Activated gamma-delta T cell treated with anti-CD3 and anti-CD28 coated beads, Interleukin-2, amount 50 U/mL, for 16 hours (primary cell): ENCODE results near the gene TAS1R2.

Experiments
- DNase-seq: peaks from one replicate; pipeline ENCODE4 v3.0.0-alpha.2; 2020; ENCODE audit warnings: low read depth

TAS1R2 gene

DNA sequence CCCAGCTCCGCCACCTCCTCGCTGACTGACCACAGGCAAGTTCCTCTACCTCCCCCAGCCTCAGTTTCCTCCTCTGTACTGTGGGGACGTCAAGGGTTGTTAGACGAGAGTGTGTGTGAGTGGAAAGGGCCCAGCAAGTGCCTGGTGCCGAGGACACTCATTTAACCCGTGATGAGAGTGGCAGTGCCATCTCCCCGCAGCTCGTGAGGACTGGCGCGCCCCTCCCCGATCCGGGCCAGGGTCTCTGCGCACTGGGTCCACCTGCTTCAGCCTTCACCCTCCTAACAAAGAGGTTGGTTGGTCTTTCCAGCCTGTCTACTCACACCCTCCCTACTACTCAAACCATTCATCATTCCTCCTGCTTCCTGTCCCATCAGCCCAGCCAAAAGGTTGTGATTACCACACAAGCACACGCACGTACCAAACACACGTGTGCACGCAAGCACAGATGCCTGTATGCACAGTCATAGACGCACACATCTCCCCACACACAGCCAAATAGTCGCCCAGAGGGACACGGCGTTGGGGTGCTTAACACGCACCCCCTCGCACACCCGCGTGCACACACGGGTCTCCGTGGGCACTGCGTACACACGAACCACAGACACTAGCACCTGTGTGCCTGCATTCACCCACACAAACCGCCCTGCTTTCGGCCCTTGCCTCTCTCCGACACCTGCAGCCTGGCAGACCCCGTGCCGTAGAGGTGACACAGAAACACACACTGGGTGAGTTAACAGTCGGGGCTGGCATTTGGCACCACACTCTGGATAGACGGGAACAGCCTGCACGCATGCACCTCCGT lies 39.3 kb downstream of the TAS1R2 start:
- DNase-seq, result no peak

DNA sequence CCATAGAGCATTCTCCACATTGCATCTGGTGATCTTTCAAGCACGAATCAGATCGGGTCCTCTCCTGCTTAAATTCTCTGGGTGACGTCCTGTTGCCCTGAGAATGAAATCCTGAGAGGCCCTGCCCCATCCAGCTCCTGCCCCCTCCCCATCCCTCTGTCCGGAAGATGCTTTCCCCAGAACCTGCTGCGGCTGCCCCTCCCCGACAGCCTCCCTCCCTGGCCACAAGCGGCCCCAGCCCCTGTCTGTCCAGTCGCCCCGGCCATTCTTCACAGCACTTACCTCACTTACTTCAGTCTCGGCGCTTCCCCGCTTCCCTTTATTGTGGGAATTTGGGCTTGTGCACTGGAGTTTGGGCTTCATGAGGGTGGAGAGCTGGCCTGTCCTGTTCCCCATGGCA lies 40.3 kb downstream of the TAS1R2 start:
- no peak for DNase-seq

DNA sequence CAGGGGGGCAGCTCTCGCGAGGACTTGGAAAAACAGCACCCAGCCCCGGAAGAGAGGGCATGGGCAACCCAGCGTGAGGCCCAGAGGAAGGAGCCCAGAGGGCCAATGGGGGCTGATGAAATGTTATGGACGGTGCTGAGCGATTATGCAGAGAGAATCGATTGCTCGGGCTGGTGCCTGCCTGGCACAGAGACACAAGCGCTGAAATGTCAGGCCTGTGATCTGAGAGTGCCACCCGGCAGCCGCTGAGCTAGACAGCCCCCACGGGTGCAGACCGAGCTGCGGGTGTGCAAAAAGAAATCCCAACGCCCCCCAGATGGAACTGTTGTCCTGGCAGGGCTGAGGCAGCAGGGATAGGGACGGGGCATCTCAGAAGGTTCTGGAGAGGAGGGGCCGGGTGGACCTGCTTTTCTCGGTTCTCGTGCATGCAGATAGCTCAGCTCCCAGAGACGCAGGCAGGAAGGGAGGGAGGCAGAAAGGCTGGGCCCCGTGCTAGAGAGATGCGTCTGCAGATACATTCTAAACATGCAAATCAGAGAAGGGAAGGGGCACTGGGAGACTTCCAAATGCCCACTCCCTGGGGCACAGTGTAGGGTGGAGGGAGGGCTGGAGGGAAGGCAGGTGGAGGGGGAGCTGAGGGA lies 41.5 kb downstream of the TAS1R2 start:
- DNase-seq, result no peak

DNA sequence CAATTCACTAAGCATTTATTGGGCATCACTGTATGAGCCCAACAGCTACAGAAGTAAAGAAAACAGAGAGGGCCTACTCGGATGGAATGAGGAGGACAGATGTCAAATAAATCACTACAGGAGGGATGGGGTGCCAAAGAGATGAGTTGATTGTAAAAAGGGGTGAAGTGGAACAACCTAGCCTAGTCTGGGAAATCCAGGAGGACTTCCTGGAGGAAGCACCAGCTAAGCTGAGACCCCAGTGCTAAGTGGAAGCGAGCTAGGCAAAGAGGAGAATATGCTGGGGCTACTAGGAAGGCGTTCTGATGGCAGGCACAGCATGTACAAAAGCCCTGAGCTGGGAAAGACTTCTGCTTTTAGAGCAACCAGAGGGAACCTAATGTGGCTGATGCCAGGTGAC lies 42.1 kb downstream of the TAS1R2 start:
- DNase-seq, result no peak

DNA sequence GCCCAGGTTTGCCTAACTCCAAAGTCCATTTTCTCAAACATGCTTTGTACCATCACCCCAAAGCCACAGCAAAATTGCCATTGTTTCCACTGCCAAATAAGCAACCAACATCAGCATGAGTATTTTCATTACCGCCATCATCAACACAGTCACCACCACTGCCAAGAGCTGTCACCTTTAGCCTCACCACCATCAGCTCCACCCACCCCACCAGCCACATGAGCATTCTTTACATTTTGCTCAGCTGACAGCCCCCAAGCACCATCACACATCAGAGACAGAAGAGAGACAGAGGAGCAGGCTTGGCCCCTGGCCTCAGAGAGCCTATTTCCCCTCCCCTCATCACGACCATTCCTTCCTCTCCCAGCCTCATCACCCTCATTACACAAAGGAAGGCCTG lies 42.7 kb downstream of the TAS1R2 start:
- no peak for DNase-seq

DNA sequence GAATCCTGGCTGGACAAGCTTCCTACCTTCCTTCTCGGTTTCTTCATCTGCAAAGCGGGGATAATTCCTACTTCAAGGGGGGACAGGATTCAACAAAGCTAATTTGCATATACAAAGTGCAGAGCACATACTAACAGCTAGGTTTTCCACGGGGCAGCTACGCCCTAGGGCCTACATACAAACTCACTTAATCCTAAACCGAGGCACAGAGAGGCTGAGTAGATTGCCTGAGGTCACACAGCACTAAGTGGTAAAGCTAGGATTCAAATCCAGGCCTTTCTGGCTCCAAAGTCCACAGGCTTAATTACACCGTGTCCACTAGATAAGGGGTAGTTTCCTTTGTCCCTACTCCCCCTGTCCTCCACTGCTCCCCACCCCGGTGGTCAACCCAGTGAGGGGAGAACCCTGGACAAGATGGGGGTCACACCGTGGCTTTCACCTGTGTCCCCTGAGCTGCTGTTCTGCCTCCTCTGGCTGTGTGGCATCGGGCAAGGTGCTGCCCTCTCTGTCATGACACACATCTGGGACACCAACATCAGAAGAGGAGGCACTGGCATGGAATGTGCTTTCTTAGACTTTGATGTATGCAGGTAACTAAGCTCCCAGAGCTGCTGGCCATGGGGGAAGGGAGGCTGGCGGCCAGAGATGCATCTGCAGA lies 44.5 kb downstream of the TAS1R2 start:
- DNase-seq, result no peak

DNA sequence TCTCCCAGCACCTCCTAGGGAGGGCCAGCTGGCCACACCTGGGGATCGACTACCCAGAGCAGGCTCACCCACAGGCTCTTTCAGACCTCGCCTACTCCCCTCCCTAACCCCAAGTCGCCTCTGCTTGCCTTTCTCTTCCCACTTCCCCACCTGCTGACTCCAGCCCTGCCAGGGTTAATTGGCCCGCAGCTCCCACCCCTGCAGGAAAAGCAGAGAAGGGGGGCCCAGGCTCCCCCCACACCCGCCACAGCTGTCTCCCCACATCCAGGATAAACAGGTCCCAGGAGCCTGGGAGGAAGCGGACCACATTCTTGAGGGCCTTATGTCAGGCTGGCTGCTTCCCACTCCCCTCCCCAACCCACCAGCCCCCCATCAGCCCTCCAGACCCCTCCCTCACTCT lies 45.0 kb downstream of the TAS1R2 start:
- no peak for DNase-seq

DNA sequence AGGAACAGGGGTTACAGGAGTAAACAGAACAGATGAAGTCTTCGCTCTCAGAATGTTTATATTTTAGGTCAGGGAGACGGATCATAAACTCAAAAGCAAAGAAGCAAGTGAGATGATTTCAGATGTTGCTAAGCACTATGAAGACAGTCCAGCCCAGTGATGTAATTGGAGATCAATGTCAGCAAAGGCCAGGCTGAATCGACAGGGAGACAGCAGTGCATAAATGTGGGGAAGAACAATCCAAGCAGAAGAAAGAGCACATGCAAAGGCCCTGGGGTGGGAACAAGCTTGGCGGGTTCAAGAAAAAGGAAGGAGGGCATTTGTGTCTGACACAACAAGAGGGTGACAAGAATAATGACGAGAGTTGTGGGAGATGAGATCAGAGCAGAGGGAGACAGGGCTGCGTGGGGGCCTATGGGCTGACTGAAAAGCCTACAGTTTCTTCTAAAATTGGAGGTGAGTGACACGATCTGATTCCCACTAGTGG lies 47.0 kb downstream of the TAS1R2 start:
- no peak for DNase-seq

DNA sequence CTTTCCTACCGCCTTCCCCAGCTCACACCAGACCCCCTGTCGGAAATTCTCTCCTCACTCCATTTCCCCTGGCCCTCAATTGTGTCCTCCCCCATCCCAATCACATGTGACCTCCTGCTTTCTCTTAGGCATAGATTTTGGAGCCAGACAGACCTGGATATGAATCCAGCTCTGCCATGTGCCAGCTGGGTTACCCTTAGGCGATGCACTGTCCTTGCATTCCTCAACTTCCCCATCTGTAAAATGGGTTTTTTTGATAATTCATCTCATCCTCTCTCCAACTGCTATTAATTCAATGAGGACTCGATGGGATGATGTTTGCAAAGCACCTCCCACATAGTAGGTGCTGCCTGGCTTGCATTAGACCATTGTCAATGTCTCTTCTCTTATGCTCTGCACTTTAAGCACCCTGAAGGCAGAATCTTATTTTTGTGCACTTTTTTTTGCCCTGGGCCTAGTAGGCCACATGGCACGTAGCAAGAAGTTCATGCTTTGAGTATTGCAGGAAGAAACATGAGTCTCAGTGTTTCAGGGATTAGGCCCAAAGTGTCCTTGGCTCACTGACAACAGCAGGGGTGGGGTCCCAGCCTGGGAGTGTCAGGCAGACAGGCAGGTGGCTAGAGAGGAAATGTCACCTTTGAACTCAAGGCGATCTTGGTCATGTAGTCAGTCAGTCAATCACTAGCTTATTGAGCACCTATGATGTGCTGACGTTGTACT lies 47.6 kb downstream of the TAS1R2 start:
- no peak for DNase-seq

DNA sequence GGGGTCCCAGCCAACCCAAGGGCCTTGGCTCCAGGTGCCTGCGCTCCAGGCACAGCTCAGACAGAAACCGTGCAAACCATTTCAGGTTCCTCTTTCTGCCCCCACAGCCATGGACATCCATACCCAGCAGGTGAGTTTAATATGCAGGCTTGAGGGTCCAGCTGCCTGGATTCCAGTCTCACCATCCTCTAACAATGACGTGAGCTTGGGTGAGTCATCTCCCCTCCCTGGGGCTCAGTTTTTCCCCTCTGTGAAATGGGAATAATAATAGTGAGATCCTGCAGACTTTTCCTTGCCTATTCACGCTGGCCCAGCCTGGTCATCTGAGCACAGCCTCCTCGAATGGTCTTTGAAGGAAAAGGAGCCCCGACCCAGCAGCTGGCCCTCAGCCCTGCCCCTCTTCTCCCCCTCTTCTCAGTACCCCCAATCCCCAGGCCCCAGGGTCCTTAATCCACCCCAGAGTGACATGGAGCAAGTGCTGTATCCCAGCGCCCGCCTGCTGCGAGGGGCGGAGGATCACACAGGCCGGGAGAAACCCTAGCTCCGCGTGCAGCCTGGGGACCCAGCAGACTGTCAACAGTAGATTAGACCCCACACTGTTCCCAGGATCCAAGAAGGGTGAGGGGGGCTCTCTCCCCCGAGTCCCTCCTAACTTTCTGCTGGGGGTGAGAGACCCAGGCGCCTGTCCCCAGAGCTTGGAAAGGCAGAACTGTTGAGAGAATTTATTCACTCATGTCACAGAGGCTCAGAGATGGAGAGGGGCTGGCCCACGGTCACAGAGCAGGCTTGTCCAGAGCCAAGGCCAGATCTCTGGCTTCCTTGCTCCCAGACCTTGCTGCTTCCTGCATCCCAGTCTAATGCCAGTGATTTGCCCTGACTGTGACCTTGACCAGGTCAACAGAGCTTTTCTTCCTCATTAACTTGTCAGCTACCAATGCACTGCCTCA lies 49.2 kb downstream of the TAS1R2 start:
- no peak for DNase-seq

DNA sequence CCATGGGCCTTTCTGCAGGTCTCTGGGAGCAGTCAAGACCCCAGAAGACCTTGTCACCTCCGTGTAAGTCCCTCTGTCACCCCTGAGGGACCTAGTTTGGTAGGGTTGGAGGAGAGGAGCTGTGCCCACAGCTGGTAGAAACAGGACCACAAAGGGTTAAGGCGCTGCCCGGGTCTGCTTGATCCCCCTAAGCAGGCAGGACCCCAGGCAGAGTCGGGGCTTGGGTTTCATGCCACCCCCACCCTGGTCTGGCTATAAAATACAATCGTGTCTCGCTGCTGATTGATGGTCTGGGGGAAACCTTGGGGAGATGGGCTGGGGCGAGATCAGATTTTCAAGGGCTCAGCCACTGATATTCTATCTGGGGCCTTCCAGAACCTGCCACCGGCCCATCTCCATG lies 50.9 kb downstream of the TAS1R2 start:
- DNase-seq, result no peak

DNA sequence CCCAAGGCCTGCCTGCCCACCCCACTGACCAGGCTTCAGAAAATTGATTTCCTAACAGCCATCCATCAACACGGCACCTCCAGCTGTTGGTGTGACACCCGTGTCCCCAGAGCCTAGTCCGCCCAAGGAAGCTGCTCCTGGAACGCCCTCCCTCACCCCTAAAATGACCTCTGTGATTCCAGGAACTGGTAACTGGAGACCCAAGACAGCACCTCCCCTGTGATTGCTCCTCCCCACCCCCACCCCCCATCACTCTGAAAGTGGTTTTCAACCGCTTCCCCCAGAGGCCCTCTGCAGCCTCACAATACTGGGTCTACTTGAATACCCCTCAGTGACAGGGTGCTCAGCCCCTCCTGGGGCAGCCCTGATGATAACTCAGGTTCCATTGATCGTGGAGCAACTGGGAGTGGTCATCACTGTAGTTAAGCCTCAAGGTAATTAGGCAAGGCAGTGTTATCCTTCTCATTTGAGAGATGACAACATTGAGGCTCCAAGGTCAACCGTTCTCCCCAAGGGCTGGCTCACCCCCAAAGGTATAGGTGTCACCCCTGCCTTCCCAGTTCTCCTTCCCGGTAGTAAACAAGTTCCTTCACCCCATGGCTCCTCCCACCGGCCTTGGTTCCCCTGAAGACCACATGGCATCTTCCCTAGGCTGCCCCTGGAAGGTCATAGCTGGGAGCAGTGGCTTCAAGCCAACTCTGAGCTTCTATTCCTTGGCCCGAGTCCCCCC lies 52.0 kb downstream of the TAS1R2 start:
- no peak for DNase-seq

DNA sequence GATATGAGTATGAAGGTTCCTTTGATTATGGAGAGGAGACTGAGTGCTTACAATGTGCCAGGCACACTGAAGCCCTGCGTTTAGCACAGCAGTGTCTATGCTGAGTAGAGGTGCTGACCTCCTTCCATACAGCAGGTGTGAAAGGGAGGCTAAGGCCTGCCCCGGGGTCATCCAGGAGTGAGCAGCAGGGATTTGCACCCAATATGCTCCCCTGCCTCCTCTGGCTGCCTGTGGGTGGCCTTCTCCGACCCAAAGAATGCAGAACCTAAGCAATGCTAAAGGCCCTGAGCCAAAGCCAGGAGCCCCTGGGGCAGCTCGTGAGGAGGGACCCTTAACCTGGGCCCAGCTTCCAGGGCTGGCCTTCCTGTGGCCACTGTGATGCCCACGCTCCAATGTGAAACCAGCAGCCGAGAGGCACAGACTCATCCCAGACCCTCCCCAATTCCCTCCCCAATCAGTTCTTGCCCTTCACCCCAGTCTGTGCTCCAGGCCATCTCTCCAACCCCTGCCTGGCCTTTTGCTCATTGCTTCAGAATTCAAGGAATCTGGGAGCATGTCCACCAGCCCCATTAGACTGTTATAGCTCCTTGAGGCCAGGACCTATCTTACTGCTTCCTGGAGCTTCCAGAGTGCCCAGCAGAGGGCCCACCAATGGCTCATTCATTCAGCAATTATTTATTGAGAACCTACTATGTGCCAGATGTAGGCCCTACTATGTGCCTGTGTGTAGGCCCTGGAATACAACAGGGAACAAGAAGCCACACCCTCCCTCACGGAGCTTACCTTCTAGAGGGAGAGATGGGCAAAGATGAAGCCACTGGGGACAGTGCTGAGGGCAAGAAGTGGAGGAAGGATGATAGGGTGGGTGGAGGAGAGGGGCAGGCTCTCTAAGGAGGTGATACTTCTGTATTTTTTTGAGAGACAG lies 53.3 kb downstream of the TAS1R2 start:
- no peak for DNase-seq

DNA sequence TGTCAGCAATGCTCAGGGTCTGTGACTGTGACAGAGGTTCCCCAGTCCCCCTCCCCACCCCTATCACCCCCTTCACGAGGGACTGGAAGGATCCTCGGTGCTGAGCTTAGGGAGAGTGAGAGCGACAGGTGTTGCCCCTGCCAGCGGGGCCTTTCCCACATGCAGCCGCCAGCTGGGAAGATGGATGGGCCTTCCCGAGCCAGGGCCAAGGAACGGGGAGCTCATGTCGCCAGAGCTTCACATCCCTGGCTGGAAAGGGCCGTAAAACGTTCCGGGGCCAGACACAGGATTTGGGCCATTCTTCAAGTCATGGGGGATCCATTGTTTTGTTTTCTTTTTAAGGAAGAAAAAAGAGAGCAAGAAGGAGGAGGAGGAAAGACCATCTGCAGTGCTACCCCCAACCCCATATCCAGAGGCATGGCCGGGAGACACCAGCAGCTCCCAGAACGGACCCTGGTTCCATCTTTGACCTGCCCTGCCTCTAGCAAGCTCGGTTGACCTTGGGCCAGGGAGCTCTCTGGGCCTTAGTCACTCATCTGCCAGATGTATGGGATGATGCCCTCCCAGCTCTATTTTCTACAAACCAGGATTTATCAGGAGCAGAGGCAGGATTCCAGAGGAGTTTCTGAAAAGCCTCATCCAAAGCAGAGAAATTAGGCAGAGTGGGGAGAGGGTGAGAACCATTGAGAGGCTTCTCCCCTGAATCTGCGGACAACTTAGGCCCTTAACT lies 54.1 kb downstream of the TAS1R2 start:
- no peak for DNase-seq

DNA sequence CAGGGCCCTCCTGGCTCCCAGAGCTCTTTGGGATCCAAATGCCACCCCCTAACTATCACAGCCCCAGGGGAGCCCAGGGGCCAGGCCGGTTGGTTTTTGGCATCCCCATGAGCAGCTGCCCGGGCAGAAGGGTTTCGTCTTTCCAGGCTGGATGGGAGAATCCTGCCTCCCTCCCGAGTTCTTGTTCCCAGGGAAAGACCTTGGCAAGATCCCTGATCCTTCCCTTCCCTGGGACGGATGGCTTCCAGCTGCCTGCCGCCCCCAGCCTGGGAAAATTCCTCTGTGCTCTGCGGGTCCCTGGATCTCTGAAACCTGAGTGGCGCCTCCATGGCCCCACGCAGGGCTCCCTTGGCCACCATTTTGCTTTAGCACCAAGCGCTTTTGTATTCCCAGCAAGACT lies 55.6 kb downstream of the TAS1R2 start:
- DNase-seq, result no peak

DNA sequence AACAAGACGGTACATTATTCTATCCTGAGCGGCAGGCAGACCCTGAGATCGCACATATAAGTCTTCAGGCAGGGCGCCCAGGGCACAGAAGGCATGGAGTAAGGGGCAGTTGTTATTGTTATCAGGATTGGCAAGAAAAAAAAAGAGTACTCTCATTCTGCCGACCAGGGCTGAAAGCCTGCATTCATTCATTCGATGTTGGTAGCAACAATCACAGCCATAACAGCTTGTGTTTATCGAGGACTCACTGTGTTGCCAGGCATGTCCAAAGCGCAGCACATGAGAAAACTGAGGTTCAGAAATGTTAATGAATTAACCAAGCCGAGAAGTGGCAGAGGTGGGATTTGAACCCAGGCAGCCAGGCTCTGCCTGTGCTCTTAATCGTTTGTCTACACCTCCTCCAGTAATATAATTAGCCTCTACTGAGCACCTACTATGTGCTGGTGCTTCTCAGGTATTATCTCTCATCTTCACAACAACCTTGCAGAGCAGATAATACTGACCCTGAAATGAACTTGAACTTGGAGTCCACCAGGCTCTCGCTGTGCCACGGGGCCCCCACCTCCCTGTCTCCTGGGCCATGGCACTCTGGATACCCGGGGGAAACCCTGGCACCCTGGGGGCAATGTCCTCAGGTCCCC lies 56.2 kb downstream of the TAS1R2 start:
- no peak for DNase-seq

DNA sequence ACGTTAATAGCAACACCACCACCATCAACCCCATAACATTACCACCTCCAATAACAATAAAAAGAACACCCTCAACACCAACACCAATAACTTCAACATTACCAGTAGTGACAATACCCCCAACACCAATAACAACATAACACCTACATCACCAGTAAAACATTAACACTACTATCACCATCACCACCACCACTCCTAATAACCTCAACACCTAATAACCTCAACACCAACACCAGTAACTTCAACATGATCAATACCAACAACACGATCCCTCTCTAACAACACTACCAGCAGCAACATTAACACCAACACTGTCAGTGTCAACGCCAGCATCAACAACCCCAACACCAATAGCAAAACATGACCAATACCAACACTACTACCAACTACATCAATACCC lies 57.2 kb downstream of the TAS1R2 start:
- DNase-seq, result no peak

DNA sequence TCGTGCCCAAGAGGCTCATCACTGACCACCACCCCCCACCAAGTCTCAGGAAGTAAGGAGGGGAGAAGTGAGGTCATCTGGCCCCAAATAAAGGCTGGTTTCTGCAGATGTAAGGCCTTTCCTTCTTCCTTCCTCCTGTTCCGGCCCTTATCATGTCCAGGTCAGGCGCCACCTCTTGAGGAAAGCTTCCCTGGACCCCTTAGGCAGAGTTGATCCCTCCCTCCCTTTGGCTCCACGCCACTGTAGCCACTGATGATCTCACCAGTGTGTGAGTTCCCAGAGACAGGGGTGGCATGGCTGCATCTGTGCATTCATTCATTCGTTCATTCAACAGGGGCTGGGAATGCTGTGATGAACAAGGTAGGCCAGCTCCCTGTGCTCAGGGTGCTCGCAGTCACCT lies 59.2 kb downstream of the TAS1R2 start:
- DNase-seq, result no peak
